H9 (cell line): ENCODE results near the gene B9D1. TPM values are rescaled to one million over a fixed set of nuclear protein-coding genes. Genes with fewer than 3 reads are reported as not detected.

ENCODE experiments used
- DNase-seq: peaks from one replicate; pipeline ENCODE4 v3.0.0-alpha.2; 2017
- H2AFZ ChIP-seq: one replicate; pipeline ENCODE4 v1.6.1; 2013; ENCODE audit warnings: mild to moderate bottlenecking, low read length, control low read depth, moderate library complexity
- H2AK5ac ChIP-seq: 2 replicates; pipeline ENCODE4 v1.6.1; 2013; ENCODE audit warnings: low read length, control low read depth, mixed read lengths; ENCODE audit not compliant: insufficient read length
- H2BK120ac ChIP-seq: one replicate; pipeline ENCODE4 v1.6.1; 2013; ENCODE audit warnings: low read depth, mild to moderate bottlenecking, low read length, control low read depth, inconsistent platforms; ENCODE audit not compliant: poor library complexity, severe bottlenecking
- H2BK12ac ChIP-seq: 2 replicates; pipeline ENCODE4 v1.6.1; 2013; ENCODE audit warnings: low read length, control low read depth, mixed read lengths, low read depth; ENCODE audit not compliant: insufficient read length
- H2BK15ac ChIP-seq: 2 replicates; pipeline ENCODE4 v1.6.1; 2013; ENCODE audit warnings: low read depth, low read length, control low read depth
- H2BK20ac ChIP-seq: one replicate; pipeline ENCODE4 v1.6.1; 2013; ENCODE audit warnings: low read depth, mild to moderate bottlenecking, low read length, control low read depth, inconsistent platforms; ENCODE audit not compliant: poor library complexity, severe bottlenecking
- H2BK5ac ChIP-seq: 2 replicates; pipeline ENCODE4 v1.6.1; 2013; ENCODE audit warnings: low read length, control low read depth, mixed read lengths; ENCODE audit not compliant: insufficient read length
- H3K14ac ChIP-seq: 2 replicates; pipeline ENCODE4 v1.6.1; 2013; ENCODE audit warnings: low read length, control low read depth; ENCODE audit not compliant: insufficient read depth
- H3K18ac ChIP-seq: 2 replicates; pipeline ENCODE4 v1.6.1; 2013; ENCODE audit warnings: low read depth, mild to moderate bottlenecking, mixed read lengths, low read length, control low read depth; ENCODE audit not compliant: insufficient read length
- H3K23ac ChIP-seq: 2 replicates; pipeline ENCODE4 v1.6.1; 2013; ENCODE audit warnings: low read length, control low read depth, mixed read lengths, low read depth; ENCODE audit not compliant: insufficient read length
- H3K23me2 ChIP-seq: 2 replicates; pipeline ENCODE4 v1.6.1; 2013; ENCODE audit warnings: low read depth, mild to moderate bottlenecking, mixed read lengths, low read length, control low read depth; ENCODE audit not compliant: insufficient read length, poor library complexity, severe bottlenecking
- H3K27ac ChIP-seq: 2 replicates; pipeline ENCODE4 v1.5.1; 2013; ENCODE audit warnings: low read length, control low read depth, mixed read lengths, low read depth; ENCODE audit not compliant: insufficient read length
- H3K27me3 ChIP-seq: 2 replicates; pipeline ENCODE4 v1.6.1; 2013; ENCODE audit warnings: low read length, control low read depth, inconsistent platforms; ENCODE audit not compliant: insufficient read depth
- H3K4ac ChIP-seq: 2 replicates; pipeline ENCODE4 v1.6.1; 2013; ENCODE audit warnings: low read depth, mild to moderate bottlenecking, control low read depth, inconsistent platforms, low read length, moderate library complexity
- H3K4me1 ChIP-seq: 2 replicates; pipeline ENCODE4 v1.6.1; 2013; ENCODE audit warnings: low read length, control low read depth, inconsistent platforms; ENCODE audit not compliant: insufficient read depth
- H3K4me2 ChIP-seq: 2 replicates; pipeline ENCODE4 v1.6.1; 2013; ENCODE audit warnings: low read length, control low read depth, mixed read lengths; ENCODE audit not compliant: insufficient read length, insufficient read depth
- H3K56ac ChIP-seq: 2 replicates; pipeline ENCODE4 v1.6.1; 2013; ENCODE audit warnings: low read depth, mild to moderate bottlenecking, mixed read lengths, low read length, control low read depth; ENCODE audit not compliant: insufficient read length
- H3K79me1 ChIP-seq: 2 replicates; pipeline ENCODE4 v1.6.1; 2013; ENCODE audit warnings: low read depth, mild to moderate bottlenecking, moderate library complexity, low read length, control low read depth, inconsistent platforms; ENCODE audit not compliant: insufficient read depth, poor library complexity, severe bottlenecking
- H3K79me2 ChIP-seq: 2 replicates; pipeline ENCODE4 v1.6.1; 2013; ENCODE audit warnings: low read length, control low read depth, inconsistent platforms; ENCODE audit not compliant: insufficient read depth
- H3K9ac ChIP-seq: 2 replicates; pipeline ENCODE4 v1.6.1; 2013; ENCODE audit warnings: low read length, control low read depth, mixed read lengths; ENCODE audit not compliant: insufficient read length; ENCODE audit errors: extremely low read depth
- H3K9me3 ChIP-seq: one replicate; pipeline ENCODE4 v1.6.1; 2013; ENCODE audit warnings: low read depth, low read length, inconsistent platforms; ENCODE audit not compliant: control insufficient read depth
- H3T11ph ChIP-seq: one replicate; pipeline ENCODE4 v1.6.1; 2013; ENCODE audit warnings: mild to moderate bottlenecking, low read length, control low read depth, inconsistent platforms
- H4K20me1 ChIP-seq: one replicate; pipeline ENCODE4 v1.6.1; 2013; ENCODE audit not compliant: control insufficient read depth, insufficient read length, insufficient read depth
- H4K5ac ChIP-seq: 2 replicates; pipeline ENCODE4 v1.6.1; 2013; ENCODE audit warnings: low read depth, mild to moderate bottlenecking, mixed read lengths, low read length, control low read depth; ENCODE audit not compliant: insufficient read length
- H4K8ac ChIP-seq: replicated peaks from 2 replicates; pipeline ENCODE4 v1.6.1; 2013; ENCODE audit warnings: low read length, control low read depth, mixed read lengths, low read depth; ENCODE audit not compliant: insufficient read length
- H4K91ac ChIP-seq: 2 replicates; pipeline ENCODE4 v1.6.1; 2013; ENCODE audit warnings: low read depth, mild to moderate bottlenecking, moderate library complexity, mixed read lengths, low read length, control low read depth; ENCODE audit not compliant: insufficient read length
- H3K27ac Mint-ChIP-seq, 3 experiments: 2 replicates in 2 of 3; 3 replicates in 1 of 3; pipeline ENCODE4 v1.8.0; 2020 to 2021; ENCODE audit warnings: mixed read lengths in 3 of 3, mild to moderate bottlenecking in 1 of 3, moderate library complexity in 1 of 3
- H3K27me3 Mint-ChIP-seq: 2 replicates; pipeline ENCODE4 v1.8.0; 2021; ENCODE audit warnings: low read depth, mild to moderate bottlenecking, moderate library complexity, mixed read lengths
- H3K36me3 Mint-ChIP-seq, 3 experiments: 2 replicates in 2 of 3; 3 replicates in 1 of 3; pipeline ENCODE4 v1.8.0; 2020 to 2021; ENCODE audit warnings: low read depth in 3 of 3, mixed read lengths in 3 of 3; ENCODE audit not compliant: insufficient read depth in 1 of 3
- H3K4me1 Mint-ChIP-seq, 2 experiments: 2 replicates each; pipeline ENCODE4 v1.8.0; 2020; ENCODE audit warnings: mixed read lengths in 2 of 2
- H3K4me3 Mint-ChIP-seq, 2 experiments: 2 replicates in 1 of 2; 3 replicates in 1 of 2; pipeline ENCODE4 v1.8.0; 2020 to 2021; ENCODE audit warnings: mild to moderate bottlenecking in 2 of 2, mixed read lengths in 2 of 2, moderate library complexity in 1 of 2
- H3K9me3 Mint-ChIP-seq, 2 experiments: 2 replicates in 1 of 2; 3 replicates in 1 of 2; pipeline ENCODE4 v1.8.0; 2020; ENCODE audit warnings: mild to moderate bottlenecking in 2 of 2, mixed read lengths in 2 of 2, moderate library complexity in 1 of 2
- CTCF ChIP-seq: fragments of 200-600 bp; sonication (generic); conservative IDR thresholded peaks from 3 replicates; pipeline ENCODE4 v1.8.0; 2021; ENCODE audit warnings: antibody characterized with exemption, mild to moderate bottlenecking
- WGBS: extraction: QIAGEN DNeasy Blood & Tissue Kit; methylation state at CpG from one replicate; pipeline ENCODE4 v1.1.7; 2013; ENCODE audit warnings: missing lambda C conversion rate, low lambda C conversion rate, mixed read lengths; ENCODE audit not compliant: insufficient read length; ENCODE audit errors: extremely low coverage; 5-methylcytosine and 5-hydroxymethylcytosine counted together
- total RNA-seq: library from RNA; stranded (reverse); gene quantifications from 2 replicates; pipeline ENCODE4 v1.2.1, GENCODE V29; 2021

The B9D1 gene
- total RNA-seq, 1 experiment from 2014 or later, result 30.4 TPM

- peak overlapping the region; percentile 23 for H3K18ac ChIP-seq
- H3K27ac ChIP-seq, result no peak overlapping the region
- no peaks in the 10 kb centered on the region for H3K23me2 ChIP-seq
- no peak overlapping the region for H3K9ac ChIP-seq
- Mint-ChIP-seq H3K9me3 (peaks cover 0 to 2% of the 10 kb centered on the region in 2 experiments; a peak in 1 of 5 replicates), H3K27ac (0 out of 7 replicates have a peak overlapping the region, but pooled peaks of 1 of the 3 experiments have one; percentile 63), H3K36me3 (peaks cover 0 to under 1% (median 0%) of the 10 kb centered on the region in 3 experiments; a peak in 2 of 7 replicates), H3K4me1 (peaks cover 46 to 48% of the 10 kb centered on the region in 2 experiments), H3K27me3 (no peaks in the 10 kb centered on the region), H3K4me3 (no peak overlapping the region; a peak in 1 of 5 replicates)
- no peaks in the 10 kb centered on the region for H4K20me1 ChIP-seq
- no peak overlapping the region for H2BK15ac ChIP-seq
- H3K4me2 ChIP-seq, result no peak overlapping the region
- no peak overlapping the region for H3K56ac ChIP-seq
- H3K27me3 ChIP-seq, result no peaks in the 10 kb centered on the region
- no peak overlapping the region for H4K5ac ChIP-seq
- H4K91ac ChIP-seq, result no peak overlapping the region
- H3K9me3 ChIP-seq, result no peaks in the 10 kb centered on the region
- no peak overlapping the region for H4K8ac ChIP-seq
- DNase-seq, result no peak
- 0 out of 2 replicates have a peak overlapping the region, but pooled peaks have one; percentile 58 for H3K14ac ChIP-seq
- no peak for TF ChIP-seq CTCF
- H2BK20ac ChIP-seq, result no peak overlapping the region
- WGBS, result no CpG with 5 or more reads among the region's 7 CpGs
- H2BK12ac ChIP-seq, result no peak overlapping the region
- no peak overlapping the region for H2BK5ac ChIP-seq
- peaks cover 7% of the 10 kb centered on the region; the same call in 1 of the 2 replicates for H3K4me1 ChIP-seq
- H2AFZ ChIP-seq, result no peak overlapping the region
- no peaks in the 10 kb centered on the region for H3K79me2 ChIP-seq
- no peak overlapping the region for H3K23ac ChIP-seq
- H3K79me1 ChIP-seq, result no peaks in the 10 kb centered on the region
- H2BK120ac ChIP-seq, result no peak overlapping the region
- H3K4ac ChIP-seq, result no peak overlapping the region
- H3T11ph ChIP-seq, result no peak overlapping the region
- H2AK5ac ChIP-seq, result no peak overlapping the region
Observed at GRCh38 chr17:19391432-19391831, 28.9 kb upstream of the B9D1 start.
